H1 (cell line): ENCODE results near the gene CLUH. TPM values are rescaled to one million over a fixed set of nuclear protein-coding genes. Genes with fewer than 3 reads are reported as not detected.

Experiments
- CREB1 ChIP-seq: IDR thresholded peaks from 2 replicates; pipeline ENCODE4 v1.6.1; 2012; ENCODE audit warnings: inconsistent platforms
- MAX ChIP-seq: IDR thresholded peaks from 2 replicates; pipeline ENCODE4 v1.6.1; 2012; ENCODE audit warnings: inconsistent platforms
- POLR2AphosphoS5 ChIP-seq: IDR thresholded peaks from 2 replicates; pipeline ENCODE4 v1.6.1; 2011; ENCODE audit warnings: low read depth, low read length
- RXRA ChIP-seq: IDR thresholded peaks from 2 replicates; pipeline ENCODE4 v1.6.1; 2011; ENCODE audit warnings: low read depth, mild to moderate bottlenecking, low read length, moderate library complexity; ENCODE audit not compliant: insufficient read depth
- polyA plus RNA-seq, 7 experiments: library from polyadenylated mRNA; depleted of rRNA in 3 of 7; stranded (reverse) in 5 of 7; unstranded in 2 of 7; fragments of >200 nt in 5 of 7; fragments of 200-250 nt in 2 of 7; gene quantifications; 1 replicate in 5 of 7; 2 replicates in 1 of 7; 4 replicates in 1 of 7; pipeline versions ENCODE4 v1.2.1 to v1.2.3, GENCODE V29; 2011 to 2013; ENCODE audit warnings: missing spikeins in 2 of 7, mixed read lengths in 2 of 7
- total RNA-seq: library from RNA; stranded (reverse); fragmentation: NEBNext Ultra II Directional; extraction: Animal tissue kit (Norgen Biotek cat#: 25700); gene quantifications from 2 replicates; pipeline ENCODE4 v1.2.1, GENCODE V29; 2021

The CLUH gene
- total and polyA plus RNA-seq, 2 of the 8 experiments (the other 6 are each of a cell fraction or from before 2014, with no cell fraction given): 33.6 to 98.6 TPM

GRCh38 chr17:2693561-2694380 lies 17.8 kb downstream of the CLUH start (continued):
- TF ChIP-seq POLR2AphosphoS5: no peak
- TF ChIP-seq RXRA: no peak
- no peak for TF ChIP-seq CREB1
- no peak for TF ChIP-seq MAX
